NCI-H187 (cell line): ENCODE results near the gene NDEL1.

Experiments used
- DNase-seq, 2 experiments: peaks; one replicate each; lab custom pipeline; 2025; lab: John Stamatoyannopoulos, UW

The NDEL1 gene

DNA sequence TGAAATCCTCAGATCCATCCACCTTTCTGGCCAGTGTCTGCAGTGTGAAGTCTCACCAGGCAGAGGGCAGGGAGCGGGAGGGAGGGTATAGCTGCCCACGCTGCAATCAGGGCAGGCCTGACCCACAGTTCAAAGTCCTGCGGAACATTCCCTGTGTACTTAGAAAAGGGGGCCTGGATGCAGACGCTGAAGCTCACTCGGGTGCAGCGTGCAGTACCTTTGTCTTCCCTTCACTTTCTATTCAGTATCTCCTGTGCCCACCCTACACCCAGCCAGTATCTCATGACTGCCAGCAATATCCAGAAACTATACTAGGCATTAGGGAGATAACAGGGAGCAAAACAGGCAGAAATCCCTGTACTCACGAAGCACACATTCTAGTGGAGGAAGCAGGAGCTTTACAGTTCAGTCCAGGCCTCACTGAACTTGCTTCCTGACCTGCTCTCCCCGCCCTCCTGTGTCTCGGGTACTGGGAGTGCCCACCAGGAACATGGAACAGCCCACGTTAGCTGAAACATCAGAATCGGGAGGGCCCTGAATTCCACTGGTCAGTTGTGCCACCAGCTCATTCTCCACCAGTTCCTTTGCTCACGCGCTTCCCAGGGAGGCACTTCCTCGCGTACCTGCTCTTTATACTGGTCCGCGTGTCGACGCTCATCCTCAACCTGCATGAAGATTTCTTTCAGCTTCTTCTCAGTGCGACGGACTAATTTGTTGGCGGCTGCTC, 42.2 kb downstream of the NDEL1 start:
- no peak for DNase-seq

DNA sequence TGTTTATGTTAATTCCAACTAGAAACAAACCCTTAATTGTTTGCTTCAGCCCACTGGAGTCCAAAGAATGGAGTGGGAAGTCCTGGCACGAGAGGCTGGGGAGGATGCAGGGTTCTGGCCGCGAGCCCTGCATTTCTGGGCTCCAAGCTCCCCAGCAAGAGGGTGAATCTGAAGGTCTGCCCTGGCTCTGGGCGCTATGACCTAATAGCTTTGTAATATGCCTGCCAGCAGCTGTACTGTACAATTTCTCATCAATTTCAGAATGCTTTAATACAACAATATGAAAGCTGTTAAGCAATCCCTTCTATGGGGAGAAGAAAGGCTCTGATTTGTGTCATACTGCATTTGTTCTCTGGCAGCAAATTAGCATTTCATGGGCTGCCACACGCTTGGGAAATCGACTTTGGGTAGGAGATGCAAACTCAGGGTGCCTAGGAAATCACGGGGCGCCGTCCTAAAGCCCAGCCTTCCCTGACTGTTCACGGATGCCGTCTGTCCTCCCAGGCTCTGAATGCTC, 43.8 kb downstream of the NDEL1 start:
- no peak for DNase-seq

DNA sequence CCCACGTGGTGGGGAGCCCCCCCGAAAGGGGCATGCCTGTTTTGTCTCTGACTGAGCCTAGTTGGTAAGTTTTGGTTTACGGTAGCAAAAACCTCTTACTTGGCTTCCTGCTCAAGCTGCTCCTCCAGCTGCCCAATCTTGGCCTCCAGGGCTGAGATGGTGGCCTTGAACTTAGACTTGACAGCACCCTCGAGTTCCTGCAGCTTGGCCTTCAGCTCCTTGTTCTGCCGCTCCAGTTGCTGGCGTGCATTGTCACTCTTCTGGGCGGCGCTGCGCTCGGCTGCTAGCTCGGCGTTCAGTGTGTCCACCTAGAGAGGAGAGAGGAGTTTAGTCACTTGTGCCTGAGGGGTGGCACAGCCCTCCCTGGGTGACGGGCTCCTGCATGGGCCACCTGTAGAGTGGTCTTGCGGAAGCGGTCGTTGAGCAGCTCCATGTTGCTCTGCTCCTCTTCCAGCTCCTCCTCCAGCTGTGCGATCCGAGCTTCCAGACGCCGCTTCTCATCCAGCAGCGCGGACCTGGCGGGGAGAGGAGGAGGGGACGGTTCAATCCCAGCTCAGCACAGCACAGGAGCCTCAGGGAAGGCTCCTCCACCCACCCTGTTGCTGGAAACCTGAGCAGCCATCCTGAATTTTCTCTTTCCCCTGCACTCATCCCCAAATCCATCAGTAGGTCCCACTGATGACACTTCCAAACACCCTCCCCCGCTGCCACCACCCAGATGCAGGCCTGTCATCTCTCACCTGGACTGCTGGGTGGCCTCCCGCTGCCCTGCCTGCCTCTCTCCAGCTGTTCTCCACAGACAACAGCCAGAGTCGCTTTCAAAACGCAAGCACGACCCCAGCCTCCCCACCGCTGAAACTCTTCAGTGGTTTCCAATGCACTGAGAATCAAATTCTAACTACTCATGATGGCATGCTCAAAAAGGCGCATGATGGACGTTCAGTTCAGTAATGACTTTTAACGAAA, 44.6 kb downstream of the NDEL1 start:
- no peak for DNase-seq

DNA sequence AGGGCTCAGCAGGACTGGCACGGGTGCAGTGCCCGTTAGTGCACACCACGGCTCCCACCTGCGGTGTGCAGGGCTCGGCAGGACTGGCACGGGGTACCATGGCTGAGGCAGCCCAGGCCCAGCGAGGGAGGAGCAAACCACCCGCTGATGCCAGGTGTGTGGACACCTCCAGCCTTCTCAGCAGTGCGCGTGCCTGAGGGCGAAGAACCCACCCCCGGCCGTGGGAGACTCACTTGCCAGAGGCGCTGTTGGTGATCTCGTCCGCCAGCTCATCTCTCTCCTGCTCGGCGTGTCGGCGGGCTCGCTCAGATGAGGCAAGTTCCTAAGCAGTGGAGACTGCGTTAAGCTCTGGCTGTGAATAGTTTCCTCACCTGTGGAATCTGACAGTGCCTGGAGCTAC, 45.4 kb downstream of the NDEL1 start:
- no peak for DNase-seq

DNA sequence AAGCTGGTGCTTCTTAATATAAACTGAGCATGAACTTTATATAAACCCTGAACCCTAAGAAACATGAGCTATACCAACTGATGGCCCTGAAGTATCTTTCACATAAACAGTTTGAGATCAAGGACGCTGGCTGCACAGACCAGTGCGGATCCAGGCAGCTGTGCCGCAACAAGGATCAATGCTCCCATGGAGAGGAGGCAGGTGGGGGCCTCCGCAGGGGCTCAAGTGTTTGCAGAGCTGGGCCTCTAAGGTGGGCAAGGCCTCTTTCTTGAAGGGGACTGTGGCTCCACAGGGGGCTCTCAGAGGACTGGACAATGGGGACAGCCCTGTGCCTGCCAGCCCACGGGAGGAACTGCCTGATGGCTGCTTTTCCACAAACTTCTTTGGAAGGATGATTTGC, 46.0 kb downstream of the NDEL1 start:
- DNase-seq, result no peak

DNA sequence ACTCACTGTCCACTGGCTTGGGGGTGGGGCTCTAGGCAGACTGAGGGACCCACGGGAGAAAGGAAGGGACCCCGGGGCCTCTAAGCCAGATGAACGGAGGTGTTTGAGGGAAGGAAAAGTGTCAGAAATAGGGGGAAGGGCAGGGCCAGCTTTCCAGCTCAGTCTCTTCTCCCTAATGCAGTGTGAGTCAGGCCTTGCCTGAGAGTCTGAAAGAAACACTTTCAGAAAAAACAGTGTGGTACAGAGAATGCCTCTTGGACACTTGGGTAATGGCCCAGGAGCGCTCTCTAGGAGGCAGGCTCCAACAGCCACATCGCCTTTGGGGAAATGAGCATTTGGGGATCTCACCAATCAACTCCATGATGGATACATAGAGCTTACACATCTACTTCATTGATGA, 46.9 kb downstream of the NDEL1 start:
- DNase-seq, result no peak

DNA sequence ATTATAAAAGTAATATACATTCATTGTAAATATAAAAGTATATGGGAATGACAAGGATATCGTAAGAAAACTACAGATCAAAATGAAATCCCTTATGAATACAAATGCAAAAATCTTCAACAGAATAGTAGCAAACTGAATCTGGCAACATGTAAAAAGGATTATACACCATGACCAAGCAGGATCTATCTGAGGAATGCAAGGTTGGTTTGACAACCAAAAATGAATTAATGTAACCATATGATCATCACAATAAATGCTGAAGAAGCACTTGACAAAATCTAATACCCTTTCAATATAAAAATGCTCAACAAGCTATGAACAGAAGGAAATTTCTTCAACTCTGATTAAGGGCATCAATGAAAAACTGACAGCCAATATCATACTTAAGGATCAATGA, 48.8 kb downstream of the NDEL1 start:
- no peak for DNase-seq

DNA sequence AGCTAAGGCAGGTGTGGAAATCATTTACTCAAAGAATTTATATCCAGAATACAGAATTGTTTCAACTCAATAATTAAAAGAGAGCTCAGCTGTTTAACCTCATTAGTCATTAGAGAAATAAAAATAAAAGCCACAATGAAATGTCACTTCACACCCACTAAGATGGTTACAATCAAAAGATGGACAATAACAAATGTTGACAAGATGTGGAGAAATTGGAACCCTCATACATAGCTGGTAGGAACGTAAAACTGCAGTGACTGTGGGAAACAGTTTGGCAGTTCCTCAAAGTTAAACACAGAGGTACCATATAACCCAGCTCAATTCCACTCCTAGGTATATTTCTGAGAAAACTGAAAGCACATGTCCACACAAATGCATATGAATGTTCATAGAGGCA, 49.8 kb downstream of the NDEL1 start:
- DNase-seq, result no peak

DNA sequence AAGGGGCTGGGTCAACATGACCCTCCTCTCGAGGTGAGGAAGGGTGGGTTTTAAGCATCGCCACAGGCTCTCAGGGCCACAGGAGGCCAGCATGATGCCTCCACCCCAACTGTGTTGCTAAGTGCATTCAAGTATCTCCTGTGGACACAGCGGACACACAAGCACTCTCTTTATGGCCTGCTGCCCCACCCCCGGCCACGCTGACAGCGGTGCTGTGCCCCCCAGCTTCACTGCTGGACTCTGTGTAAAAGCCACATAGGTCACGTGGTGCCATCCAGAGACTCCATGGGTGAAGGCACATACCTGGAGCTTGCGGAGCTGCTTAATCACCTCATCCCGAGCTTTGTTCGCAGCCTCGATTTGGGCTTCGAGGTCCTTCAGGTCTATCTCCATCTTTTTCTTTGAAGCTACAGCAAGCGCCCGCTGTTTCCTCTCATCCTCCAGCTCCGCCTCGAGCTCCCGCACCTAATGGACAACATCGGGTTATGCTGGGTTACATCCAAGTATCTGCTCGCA, 51.5 kb downstream of the NDEL1 start:
- no peak for DNase-seq

DNA sequence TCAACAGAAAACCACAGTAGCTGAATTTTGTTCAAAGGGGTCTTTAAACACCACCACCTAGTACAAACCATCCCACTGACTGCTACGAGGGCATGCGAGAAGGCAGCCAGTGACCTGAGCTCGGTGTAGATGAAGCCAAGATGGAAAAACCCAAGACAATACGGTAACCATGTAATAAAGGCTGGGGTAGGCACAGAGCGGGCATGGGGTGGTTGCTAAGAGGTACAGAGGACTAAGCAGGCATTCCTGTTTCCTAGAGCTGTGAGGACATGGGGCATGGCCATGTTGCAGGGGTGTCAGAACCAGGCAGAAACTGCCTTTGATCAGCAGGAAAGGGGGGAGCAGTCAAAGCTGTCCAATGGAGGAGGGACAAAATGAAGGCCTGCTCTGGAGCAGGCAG, 52.1 kb downstream of the NDEL1 start:
- no peak for DNase-seq

DNA sequence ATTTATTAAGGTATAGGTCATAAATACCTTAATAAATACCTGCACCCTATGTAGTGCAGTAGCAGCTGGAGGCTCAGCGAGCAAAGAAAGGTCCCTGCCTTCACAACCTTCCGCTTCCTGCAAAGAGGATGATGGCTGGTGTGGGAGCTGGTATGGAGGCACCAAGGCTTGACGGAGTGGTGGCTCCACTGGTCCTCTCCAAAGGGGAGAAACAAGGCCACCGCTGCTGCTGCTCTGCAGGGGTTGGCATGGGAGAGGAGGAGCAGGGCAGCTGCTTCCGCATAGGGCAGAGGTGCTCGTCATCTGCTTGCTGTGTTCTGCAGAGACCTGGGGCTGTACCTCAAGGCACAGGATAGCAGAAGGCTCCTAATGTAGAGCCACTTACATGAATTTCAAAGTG, 52.8 kb downstream of the NDEL1 start:
- DNase-seq, result no peak

DNA sequence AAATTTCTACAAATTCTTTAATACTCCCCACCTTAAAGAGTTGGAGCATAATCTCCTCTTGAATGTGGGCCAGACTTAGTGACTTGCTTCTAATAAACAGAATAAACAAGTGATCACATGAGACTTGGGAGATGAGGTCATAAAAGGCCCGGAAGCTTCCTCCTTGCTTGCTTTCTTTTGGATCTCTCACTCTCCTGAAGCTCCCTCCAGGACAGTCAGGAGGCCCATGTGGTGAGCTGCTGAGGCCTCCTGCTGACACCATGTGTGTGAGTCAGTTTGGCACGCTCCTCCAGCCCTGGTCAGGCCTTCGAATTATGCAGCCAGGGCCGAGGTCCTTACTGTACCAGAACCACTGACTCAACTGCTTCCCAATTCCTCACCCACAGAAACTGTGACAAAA, 53.2 kb downstream of the NDEL1 start:
- no peak for DNase-seq

DNA sequence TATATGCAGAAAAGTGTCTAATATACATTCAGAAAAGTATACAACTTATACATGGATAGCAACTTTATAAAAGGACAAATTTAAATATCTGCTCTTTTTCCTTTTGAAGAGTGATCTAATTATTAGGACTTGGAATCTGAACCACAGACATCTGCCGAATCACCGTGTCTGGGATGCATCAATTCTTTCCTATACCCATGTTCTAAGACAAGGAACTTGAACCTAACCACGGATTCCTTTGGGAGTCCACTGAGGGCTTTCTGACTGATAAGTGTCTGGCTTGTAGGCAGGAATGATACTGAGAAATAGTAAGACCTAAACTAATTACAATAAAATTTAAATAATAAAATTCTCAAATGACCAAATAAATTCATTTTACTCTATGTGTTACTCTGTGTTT, 54.2 kb downstream of the NDEL1 start:
- DNase-seq, result no peak

DNA sequence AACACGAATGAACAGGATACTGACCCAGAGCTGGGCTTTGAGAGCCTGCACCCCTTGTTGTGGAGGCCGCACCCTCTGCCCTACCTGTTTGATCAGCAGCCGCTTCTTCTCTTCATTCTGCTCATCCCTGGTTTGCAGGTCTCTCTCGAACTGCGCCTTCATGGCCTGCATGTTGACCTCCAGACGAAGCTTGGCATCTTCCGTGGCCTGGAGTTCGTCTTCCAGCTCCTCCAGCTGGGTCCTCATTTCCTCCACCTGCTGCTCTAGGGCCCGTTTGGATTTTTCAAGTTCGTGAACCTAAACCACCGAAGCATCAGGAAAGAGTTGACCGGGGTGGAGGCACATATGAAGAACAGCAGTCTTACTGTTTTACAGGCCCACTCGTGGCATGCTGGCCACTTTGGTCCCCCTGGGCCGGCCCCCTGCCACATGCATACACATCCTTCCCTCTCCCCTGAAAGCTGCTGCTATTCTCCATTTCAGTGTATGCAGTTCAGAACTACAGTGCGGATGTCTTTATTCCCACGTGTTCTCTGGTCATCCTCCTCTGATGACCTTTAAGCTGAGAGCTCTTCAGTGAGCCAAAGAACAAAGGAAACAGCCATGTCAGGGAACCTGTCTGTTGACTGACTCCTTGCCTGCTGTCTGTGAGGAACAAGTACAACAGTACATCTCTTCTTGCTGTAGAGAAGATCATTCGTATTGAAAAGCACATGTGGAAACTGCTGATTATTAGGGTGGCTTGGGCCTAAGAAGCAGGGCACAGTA, 54.8 kb downstream of the NDEL1 start:
- DNase-seq, result no peak

DNA sequence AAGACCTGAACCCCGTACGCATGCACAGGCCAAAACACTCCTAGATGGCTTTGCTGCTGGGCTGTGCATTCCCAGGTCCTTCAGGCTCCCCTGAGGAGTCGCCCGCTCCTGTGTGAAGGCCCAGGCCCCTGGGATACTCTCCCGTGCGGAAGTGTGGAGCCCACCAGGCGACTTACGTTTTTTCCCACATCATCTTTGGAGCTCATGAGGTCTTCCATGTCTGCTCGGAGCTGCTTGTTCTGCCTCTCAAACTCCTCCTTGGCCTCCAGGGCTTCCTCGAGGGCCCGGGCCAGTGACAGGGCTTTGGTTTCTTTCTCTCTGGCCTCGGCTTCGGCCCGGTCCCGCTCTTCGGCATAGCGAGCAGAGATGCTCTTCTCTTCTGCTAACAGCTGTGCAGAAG, 56.4 kb downstream of the NDEL1 start:
- DNase-seq, result no peak

DNA sequence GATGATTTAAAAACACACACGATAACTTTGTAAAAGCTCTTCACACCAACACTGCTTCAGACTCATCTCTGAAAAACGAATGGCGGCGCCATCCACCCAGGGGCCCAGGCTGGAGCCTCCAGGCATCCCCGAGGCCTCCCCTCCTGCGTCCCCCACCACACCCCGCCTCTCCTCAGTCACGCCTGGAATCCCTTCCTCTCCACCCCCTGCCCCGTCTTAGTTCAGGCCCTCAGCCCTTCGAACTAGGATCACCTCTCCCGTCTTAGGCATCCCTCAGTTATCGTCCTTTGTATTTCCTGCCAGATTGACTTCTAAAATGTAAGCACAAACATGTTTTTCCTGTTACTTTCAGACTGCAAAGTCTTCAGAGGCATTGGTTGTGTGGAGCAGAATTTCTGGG, 58.3 kb downstream of the NDEL1 start:
- no peak for DNase-seq

DNA sequence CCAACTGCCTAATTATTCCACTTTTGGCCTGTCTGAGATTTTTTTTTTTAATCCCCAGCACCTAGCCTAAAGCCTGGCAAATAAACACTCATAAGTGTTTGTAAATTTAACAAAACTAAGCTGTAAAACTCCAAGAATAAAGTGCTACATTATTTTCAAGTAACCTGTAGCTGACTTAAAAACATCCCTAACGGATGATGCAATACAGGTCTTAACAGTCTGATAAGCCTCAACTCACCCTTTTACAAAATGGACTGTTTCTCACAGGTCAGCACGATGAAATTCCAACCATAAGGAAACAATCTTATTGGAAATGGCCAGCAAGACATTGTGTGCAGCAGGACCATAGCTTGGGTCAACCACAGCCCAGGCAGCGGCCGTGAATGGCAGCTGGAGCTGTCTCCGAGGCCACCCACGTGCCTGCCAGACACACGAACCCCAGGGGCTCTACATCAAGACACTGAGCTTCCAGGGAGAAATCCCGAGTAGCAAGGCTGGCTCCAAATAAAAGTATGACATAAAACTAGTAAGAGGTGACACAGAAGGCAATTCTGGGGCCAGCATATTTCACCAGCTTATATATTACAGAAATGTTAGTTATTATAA, 58.9 kb downstream of the NDEL1 start:
- no peak for DNase-seq

DNA sequence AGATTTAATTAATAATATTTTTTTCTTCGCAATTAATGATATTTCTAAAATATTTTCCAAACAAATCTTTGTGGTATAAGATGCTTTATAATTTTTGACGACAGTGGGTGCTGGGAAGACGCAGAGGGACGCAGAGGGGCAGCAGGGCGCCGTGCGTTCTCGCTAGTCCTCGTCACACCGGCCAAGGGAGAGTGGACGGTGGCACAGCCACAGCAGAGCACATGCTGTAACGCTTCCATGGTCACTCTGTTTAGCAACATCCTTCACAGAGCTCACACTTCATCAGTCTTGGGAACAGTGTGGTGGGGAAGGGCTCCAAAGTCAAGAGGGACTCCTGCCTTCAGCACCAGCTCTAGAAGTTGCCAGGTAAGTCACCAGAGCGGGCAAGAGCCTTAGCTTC, 60.4 kb downstream of the NDEL1 start:
- no peak for DNase-seq

DNA sequence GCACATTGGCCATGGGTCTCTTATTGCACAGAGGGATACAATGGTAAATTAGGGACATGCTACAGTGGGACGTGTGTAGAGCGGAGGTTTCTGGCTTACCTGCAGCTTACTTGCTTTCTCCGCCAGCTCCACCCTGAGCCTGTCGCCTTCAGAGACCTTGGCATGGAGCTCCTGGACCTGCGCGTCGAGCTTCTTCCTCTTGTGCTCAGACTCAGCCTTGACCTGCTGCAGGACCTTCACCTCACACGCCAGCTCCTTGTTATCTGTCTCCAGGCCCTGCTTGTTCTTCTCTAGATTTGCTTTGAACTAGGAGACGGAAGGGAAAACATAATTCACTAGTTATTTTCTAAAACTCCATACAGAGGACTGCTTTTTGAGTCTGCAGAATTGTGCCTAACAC, 63.5 kb downstream of the NDEL1 start:
- no peak for DNase-seq

DNA sequence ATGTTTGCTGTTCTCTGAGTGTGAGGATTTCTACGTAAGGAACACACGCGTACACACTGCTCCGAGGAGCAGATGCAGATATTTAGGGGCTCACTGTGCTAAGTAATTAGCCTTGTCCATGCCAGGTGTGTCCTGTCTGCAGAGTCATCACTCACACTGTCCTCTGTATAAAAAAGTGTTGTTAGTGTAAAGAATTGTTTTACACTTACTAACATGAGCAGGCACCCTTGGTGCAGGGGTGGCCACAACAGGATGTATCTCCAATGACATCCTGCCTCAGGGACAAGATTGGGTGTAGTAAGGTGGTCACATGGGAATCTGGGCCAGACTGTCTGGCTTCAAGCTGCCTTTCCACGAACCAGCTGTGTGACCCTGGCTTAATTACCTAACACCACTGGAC, 63.9 kb downstream of the NDEL1 start:
- DNase-seq, result no peak

DNA sequence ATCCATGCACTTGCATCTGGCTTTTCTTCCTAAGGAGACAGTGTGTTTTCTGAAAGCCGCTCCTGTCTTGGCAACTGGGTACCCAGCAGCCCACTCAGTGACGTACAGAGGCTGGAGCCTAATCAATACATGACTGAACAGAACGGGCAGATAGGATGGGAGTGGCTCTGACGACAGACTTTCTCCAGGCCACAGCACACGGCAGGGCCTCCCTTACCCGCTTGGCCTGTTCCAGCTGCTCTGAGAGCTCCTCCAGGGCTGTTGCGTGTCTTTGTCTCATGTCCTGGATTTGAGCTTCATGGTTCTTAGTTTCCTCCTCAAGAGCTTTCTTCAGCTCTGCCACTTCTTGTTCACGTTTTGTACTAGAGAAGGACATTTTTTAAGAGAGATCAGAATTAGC, 64.9 kb downstream of the NDEL1 start:
- no peak for DNase-seq

DNA sequence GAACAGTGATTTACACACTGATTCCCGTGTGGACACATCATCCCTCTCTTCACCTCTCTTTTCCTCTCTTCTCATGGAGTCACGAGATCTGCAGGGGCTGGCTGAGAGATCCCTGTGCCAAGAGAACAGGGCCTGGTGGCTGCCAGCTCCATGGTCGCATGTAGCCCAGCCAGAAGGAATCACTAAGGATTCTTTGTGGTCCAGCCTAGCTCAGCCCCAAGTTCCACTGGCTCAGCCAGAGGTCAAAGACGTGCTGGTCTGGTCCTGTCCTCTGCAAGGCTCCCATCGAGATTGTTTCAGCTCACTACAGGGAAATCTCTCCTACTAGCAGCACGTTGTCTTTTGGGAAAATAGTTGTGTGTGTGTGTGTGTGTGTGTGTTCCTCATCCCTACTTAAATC, 66.4 kb downstream of the NDEL1 start:
- DNase-seq, result no peak
